ENCODE data around the gene TMEM229A. TPM values are rescaled to one million over a fixed set of nuclear protein-coding genes. Genes with fewer than 3 reads are reported as not detected.

Gene TMEM229A
- total and polyA plus RNA-seq, 9 of the 15 experiments (the other 6 are each of a cell fraction or from before 2014, with no cell fraction given) = not detected

DNA sequence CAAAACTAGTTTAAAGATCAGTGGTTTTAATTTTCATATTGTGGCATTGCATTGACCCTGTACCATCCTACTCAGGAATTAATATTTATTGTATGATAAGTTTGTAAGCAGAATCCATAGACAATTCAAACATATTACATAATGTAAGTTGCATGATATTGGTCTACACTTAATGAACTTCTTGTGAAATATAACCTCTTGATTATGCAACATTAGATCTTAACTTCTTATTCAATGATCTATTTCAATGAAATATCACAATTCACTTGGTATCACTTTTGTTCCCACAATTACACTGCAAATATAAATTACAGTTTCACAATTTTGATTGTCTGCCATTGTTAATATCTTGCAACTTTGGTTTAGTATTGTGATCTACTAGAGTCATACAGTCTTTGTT, 44.0 kb upstream of the TMEM229A start:
- FAIRE-seq = no peak

DNA sequence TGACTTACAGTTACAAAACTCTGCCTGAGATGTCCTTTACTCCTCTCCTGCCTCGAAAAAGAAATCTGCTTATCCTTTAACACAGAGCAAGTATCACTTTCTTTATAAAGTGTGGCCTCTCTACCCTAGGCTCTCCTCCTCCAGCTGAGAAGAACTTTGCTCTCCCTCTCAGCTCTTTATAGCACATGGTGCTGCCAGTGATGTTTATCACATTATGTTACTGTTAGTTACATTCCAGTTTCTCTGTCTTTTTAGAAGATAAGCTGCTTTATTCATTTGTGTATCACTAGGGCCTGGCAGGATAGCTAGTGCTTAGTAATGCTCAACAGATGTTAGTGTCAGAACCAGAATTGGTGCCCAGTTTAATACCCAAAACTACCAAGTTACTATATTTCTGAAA, 41.1 kb upstream of the TMEM229A start:
- intact Hi-C loops (cut with micrococcal nuclease) = no loop called here
- WGBS (ENCODE audit: insufficient coverage, low coverage, missing lambda C conversion rate) = 0% methylated on average over 1 of the region's 1 CpG
- H3K9me1 ChIP-seq (ENCODE audit: control insufficient read depth, insufficient read depth, low read length) = no peaks in the 10 kb centered on the region
- TF ChIP-seq ESRRB (CRISPR knock-in tag; IDR thresholded peaks at IDR 0.05; ENCODE audit: borderline replicate concordance) (no peak), BRD9 (IDR thresholded peaks at IDR 0.05; ENCODE audit: low read depth, partially characterized antibody) (no peak), KAT8 (IDR thresholded peaks at IDR 0.05; ENCODE audit: low read depth) (no peak), ARHGAP35 (IDR thresholded peaks at IDR 0.05; ENCODE audit: partially characterized antibody) (no peak)
- TF ChIP-seq, protein P1, sequence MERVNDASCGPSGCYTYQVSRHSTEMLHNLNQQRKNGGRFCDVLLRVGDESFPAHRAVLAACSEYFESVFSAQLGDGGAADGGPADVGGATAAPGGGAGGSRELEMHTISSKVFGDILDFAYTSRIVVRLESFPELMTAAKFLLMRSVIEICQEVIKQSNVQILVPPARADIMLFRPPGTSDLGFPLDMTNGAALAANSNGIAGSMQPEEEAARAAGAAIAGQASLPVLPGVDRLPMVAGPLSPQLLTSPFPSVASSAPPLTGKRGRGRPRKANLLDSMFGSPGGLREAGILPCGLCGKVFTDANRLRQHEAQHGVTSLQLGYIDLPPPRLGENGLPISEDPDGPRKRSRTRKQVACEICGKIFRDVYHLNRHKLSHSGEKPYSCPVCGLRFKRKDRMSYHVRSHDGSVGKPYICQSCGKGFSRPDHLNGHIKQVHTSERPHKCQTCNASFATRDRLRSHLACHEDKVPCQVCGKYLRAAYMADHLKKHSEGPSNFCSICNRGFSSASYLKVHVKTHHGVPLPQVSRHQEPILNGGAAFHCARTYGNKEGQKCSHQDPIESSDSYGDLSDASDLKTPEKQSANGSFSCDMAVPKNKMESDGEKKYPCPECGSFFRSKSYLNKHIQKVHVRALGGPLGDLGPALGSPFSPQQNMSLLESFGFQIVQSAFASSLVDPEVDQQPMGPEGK (CRISPR knock-in tag; IDR thresholded peaks at IDR 0.05; ENCODE audit: borderline replicate concordance) = no peak
- TF ChIP-seq, protein P2, sequence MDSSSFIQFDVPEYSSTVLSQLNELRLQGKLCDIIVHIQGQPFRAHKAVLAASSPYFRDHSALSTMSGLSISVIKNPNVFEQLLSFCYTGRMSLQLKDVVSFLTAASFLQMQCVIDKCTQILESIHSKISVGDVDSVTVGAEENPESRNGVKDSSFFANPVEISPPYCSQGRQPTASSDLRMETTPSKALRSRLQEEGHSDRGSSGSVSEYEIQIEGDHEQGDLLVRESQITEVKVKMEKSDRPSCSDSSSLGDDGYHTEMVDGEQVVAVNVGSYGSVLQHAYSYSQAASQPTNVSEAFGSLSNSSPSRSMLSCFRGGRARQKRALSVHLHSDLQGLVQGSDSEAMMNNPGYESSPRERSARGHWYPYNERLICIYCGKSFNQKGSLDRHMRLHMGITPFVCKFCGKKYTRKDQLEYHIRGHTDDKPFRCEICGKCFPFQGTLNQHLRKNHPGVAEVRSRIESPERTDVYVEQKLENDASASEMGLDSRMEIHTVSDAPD (CRISPR knock-in tag; IDR thresholded peaks at IDR 0.05) = no peak
- TF ChIP-seq, protein P3, sequence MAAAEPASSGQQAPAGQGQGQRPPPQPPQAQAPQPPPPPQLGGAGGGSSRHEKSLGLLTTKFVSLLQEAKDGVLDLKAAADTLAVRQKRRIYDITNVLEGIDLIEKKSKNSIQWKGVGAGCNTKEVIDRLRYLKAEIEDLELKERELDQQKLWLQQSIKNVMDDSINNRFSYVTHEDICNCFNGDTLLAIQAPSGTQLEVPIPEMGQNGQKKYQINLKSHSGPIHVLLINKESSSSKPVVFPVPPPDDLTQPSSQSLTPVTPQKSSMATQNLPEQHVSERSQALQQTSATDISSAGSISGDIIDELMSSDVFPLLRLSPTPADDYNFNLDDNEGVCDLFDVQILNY (CRISPR knock-in tag; IDR thresholded peaks at IDR 0.05) = no peak
- TF ChIP-seq, protein P4, sequence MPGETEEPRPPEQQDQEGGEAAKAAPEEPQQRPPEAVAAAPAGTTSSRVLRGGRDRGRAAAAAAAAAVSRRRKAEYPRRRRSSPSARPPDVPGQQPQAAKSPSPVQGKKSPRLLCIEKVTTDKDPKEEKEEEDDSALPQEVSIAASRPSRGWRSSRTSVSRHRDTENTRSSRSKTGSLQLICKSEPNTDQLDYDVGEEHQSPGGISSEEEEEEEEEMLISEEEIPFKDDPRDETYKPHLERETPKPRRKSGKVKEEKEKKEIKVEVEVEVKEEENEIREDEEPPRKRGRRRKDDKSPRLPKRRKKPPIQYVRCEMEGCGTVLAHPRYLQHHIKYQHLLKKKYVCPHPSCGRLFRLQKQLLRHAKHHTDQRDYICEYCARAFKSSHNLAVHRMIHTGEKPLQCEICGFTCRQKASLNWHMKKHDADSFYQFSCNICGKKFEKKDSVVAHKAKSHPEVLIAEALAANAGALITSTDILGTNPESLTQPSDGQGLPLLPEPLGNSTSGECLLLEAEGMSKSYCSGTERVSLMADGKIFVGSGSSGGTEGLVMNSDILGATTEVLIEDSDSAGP (CRISPR knock-in tag; IDR thresholded peaks at IDR 0.05) = no peak

More for the DNA sequence above, 44.0 kb upstream of the TMEM229A start:
- TF ChIP-seq CEBPG (CRISPR knock-in tag; IDR thresholded peaks at IDR 0.05) (no peak), CEBPG (tag; conservative IDR thresholded peaks at IDR 0.05 in 1 of 2, IDR thresholded peaks at IDR 0.05 in 1 of 2) (peak; percentile 52 to 93), HMG20B (CRISPR knock-in tag; IDR thresholded peaks at IDR 0.05) (no peak), ETV1 (tag; conservative IDR thresholded peaks at IDR 0.05; ENCODE audit: low read depth) (no peak), TCF7 (IDR thresholded peaks at IDR 0.05; ENCODE audit: borderline replicate concordance) (no peak), PML (IDR thresholded peaks at IDR 0.05; ENCODE audit: low read length) (no peak), CEBPB (tag; IDR thresholded peaks at IDR 0.05) (peak; percentile 87), ZNF644 (tag; IDR thresholded peaks at IDR 0.05; ENCODE audit: low read depth) (no peak), ZNF77 (CRISPR knock-in tag; IDR thresholded peaks at IDR 0.05) (no peak), L3MBTL2 (IDR thresholded peaks at IDR 0.05) (no peak)
- Histone ChIP-seq H3K9me3 (replicated peaks; ENCODE audit: control insufficient read depth, insufficient read depth, low read depth, low read length) (no peaks in the 10 kb centered on the region), H3K9me1 (ENCODE audit: control insufficient read depth, insufficient read depth, low read length) (no peaks in the 10 kb centered on the region), H3K4me1 (replicated peaks in 1 of 2; ENCODE audit: control insufficient read depth in 2 of 2, insufficient read depth in 2 of 2, low read length in 2 of 2) (no peaks in the 10 kb centered on the region), H3K4me3 (no peak overlapping the region), H3K4me2 (ENCODE audit: insufficient read depth, low read length) (no peak overlapping the region), H3K9ac (ENCODE audit: insufficient read depth in 1 of 2, low read depth in 2 of 2, low read length in 2 of 2) (no peak overlapping the region), H3K27me3 (ENCODE audit: control insufficient read depth in 2 of 2, insufficient read depth in 2 of 2, low read length in 2 of 2) (no peaks in the 10 kb centered on the region), H3K27ac (ENCODE audit: extremely low read depth, low read depth, low read length) (no peak overlapping the region), H2AFZ (ENCODE audit: low read depth, low read length) (no peak overlapping the region), H4K20me1 (replicated peaks; ENCODE audit: control insufficient read depth, insufficient read depth, low read length) (no peaks in the 10 kb centered on the region), H3K36me3 (ENCODE audit: control insufficient read depth, insufficient read depth, low read length) (no peaks in the 10 kb centered on the region), H3K79me2 (ENCODE audit: control insufficient read depth, insufficient read depth, low read length) (no peaks in the 10 kb centered on the region)
- no peak for DNase-seq (ENCODE audit: extremely low read depth in 1 of 4, low spot score in 3 of 4)
- ChIA-PET CTCF (ENCODE audit: low intra/inter-chr PET ratio) (no interaction called here), POLR2A (no interaction called here)
- no peak for ATAC-seq
- BruUV-seq (replicated peaks) = no TSS peak
- in situ Hi-C loops (cut with MboI) (no loop called here), intact Hi-C loops (cut with micrococcal nuclease) (no loop called here)

More for the DNA sequence above, 41.1 kb upstream of the TMEM229A start:
- H3K27me3 ChIP-seq (ENCODE audit: control insufficient read depth in 2 of 2, insufficient read depth in 2 of 2, low read length in 2 of 2) = no peaks in the 10 kb centered on the region
- H3K9ac ChIP-seq (ENCODE audit: insufficient read depth in 1 of 2, low read depth in 2 of 2, low read length in 2 of 2) = no peak overlapping the region
- H4K20me1 ChIP-seq (replicated peaks; ENCODE audit: control insufficient read depth, insufficient read depth, low read length) = no peaks in the 10 kb centered on the region
- no peak overlapping the region for H3K27ac ChIP-seq (ENCODE audit: extremely low read depth, low read depth, low read length)
- in situ Hi-C loops (cut with MboI) = no loop called here
- H3K4me3 ChIP-seq = no peak overlapping the region
- ATAC-seq (no peak), DNase-seq (ENCODE audit: extremely low read depth in 1 of 4, low spot score in 3 of 4) (no peak), FAIRE-seq (no peak)
- POLR2A ChIA-PET = no interaction called here
- CTCF ChIA-PET (ENCODE audit: low intra/inter-chr PET ratio) = no interaction called here
- no peak overlapping the region for H3K4me2 ChIP-seq (ENCODE audit: insufficient read depth, low read length)
- H3K4me1 ChIP-seq (replicated peaks in 1 of 2; ENCODE audit: control insufficient read depth in 2 of 2, insufficient read depth in 2 of 2, low read length in 2 of 2) = no peaks in the 10 kb centered on the region
- no peaks in the 10 kb centered on the region for H3K9me3 ChIP-seq (replicated peaks; ENCODE audit: control insufficient read depth, insufficient read depth, low read depth, low read length)
- H2AFZ ChIP-seq (ENCODE audit: low read depth, low read length) = no peak overlapping the region
- BruUV-seq (replicated peaks) = no TSS peak
- no peaks in the 10 kb centered on the region for H3K36me3 ChIP-seq (ENCODE audit: control insufficient read depth, insufficient read depth, low read length)
- no peaks in the 10 kb centered on the region for H3K79me2 ChIP-seq (ENCODE audit: control insufficient read depth, insufficient read depth, low read length)
